HEK293 (cell line): Measurements from ENCODE around the gene SDS.

ENCODE experiments used
- IKZF3 ChIP-seq: fragments of 450-650 bp; IDR thresholded peaks from 2 replicates; pipeline ENCODE4 v1.5.0; 2018; ENCODE audit warnings: missing biosample characterization, mild to moderate bottlenecking, missing genetic modification characterization, moderate library complexity
- KLF16 ChIP-seq: fragments of 450-650 bp; formaldehyde crosslinking; IDR thresholded peaks from 2 replicates; pipeline ENCODE4 v1.5.1; 2017; ENCODE audit warnings: missing biosample characterization, missing genetic modification characterization
- MYNN ChIP-seq: fragments of 450-650 bp; formaldehyde crosslinking; IDR thresholded peaks from 2 replicates; pipeline ENCODE4 v1.5.1; 2016; ENCODE audit warnings: missing biosample characterization, missing genetic modification characterization, borderline replicate concordance
- OSR2 ChIP-seq: fragments of 450-650 bp; formaldehyde crosslinking; IDR thresholded peaks from 2 replicates; pipeline ENCODE4 v1.5.1; 2016; ENCODE audit warnings: missing biosample characterization, missing genetic modification characterization
- ZEB2 ChIP-seq: fragments of 450-650 bp; formaldehyde crosslinking; IDR thresholded peaks from 2 replicates; pipeline ENCODE4 v1.5.1; 2016; ENCODE audit warnings: missing biosample characterization, missing genetic modification characterization
- ZNF114 ChIP-seq: fragments of 450-650 bp; formaldehyde crosslinking; IDR thresholded peaks from 2 replicates; pipeline ENCODE4 v1.5.0; 2017; ENCODE audit warnings: missing biosample characterization, missing genetic modification characterization
- ZNF140 ChIP-seq: fragments of 450-650 bp; formaldehyde crosslinking; IDR thresholded peaks from 2 replicates; pipeline ENCODE4 v1.5.1; 2016; ENCODE audit warnings: missing biosample characterization, missing genetic modification characterization
- ZNF239 ChIP-seq: fragments of 450-650 bp; formaldehyde crosslinking; IDR thresholded peaks from 2 replicates; pipeline ENCODE4 v1.5.1; 2016; ENCODE audit warnings: missing biosample characterization, missing genetic modification characterization
- ZNF24 ChIP-seq: fragments of 450-650 bp; formaldehyde crosslinking; IDR thresholded peaks from 2 replicates; pipeline ENCODE4 v1.5.1; 2016; ENCODE audit warnings: missing biosample characterization, missing genetic modification characterization
- ZNF792 ChIP-seq: fragments of 450-650 bp; formaldehyde crosslinking; IDR thresholded peaks from 2 replicates; pipeline ENCODE4 v1.5.1; 2016; ENCODE audit warnings: missing biosample characterization, missing genetic modification characterization
- TF ChIP-seq, protein P1 (sequence below): fragments of 450-650 bp; formaldehyde crosslinking; IDR thresholded peaks from 2 replicates; pipeline ENCODE4 v1.5.1; 2016; ENCODE audit warnings: missing biosample characterization, missing genetic modification characterization
- TF ChIP-seq, protein P2 (sequence below): fragments of 450-650 bp; formaldehyde crosslinking; IDR thresholded peaks from 2 replicates; pipeline ENCODE4 v1.5.1; 2016; ENCODE audit warnings: missing biosample characterization, missing genetic modification characterization
- TF ChIP-seq, protein P3 (sequence below): fragments of 450-650 bp; formaldehyde crosslinking; IDR thresholded peaks from 2 replicates; pipeline ENCODE4 v1.5.1; 2016; ENCODE audit warnings: missing biosample characterization, missing genetic modification characterization, low read depth
- TF ChIP-seq, protein P4 (sequence below): fragments of 450-650 bp; IDR thresholded peaks from 2 replicates; pipeline ENCODE4 v1.5.1; 2018; ENCODE audit warnings: missing biosample characterization, mild to moderate bottlenecking, missing genetic modification characterization

DNA sequence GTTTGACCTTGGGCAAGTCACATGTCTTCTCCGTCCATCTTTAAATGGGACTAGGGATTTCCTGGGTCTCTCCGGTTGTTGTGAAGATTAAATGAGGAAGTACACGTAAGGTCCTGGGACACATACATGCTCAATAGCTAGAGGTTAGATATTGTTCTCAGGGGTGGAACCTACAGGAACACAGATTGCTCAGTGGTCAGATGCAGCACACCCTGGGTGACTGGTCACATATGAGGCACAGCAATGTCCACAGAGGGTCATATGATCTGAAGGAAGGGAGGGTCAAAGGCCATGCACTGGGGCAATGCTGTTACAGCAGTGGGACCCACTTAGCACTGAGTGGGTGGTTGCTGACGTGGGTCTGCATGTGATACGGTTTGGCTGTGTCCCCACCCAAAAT is 57.3 kb downstream of the SDS start:
- no peak for TF ChIP-seq IKZF3 (tag by site-specific recombination)
- TF ChIP-seq, protein P1, sequence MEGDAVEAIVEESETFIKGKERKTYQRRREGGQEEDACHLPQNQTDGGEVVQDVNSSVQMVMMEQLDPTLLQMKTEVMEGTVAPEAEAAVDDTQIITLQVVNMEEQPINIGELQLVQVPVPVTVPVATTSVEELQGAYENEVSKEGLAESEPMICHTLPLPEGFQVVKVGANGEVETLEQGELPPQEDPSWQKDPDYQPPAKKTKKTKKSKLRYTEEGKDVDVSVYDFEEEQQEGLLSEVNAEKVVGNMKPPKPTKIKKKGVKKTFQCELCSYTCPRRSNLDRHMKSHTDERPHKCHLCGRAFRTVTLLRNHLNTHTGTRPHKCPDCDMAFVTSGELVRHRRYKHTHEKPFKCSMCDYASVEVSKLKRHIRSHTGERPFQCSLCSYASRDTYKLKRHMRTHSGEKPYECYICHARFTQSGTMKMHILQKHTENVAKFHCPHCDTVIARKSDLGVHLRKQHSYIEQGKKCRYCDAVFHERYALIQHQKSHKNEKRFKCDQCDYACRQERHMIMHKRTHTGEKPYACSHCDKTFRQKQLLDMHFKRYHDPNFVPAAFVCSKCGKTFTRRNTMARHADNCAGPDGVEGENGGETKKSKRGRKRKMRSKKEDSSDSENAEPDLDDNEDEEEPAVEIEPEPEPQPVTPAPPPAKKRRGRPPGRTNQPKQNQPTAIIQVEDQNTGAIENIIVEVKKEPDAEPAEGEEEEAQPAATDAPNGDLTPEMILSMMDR (tag by site-specific recombination) = no peak
- TF ChIP-seq, protein P2, sequence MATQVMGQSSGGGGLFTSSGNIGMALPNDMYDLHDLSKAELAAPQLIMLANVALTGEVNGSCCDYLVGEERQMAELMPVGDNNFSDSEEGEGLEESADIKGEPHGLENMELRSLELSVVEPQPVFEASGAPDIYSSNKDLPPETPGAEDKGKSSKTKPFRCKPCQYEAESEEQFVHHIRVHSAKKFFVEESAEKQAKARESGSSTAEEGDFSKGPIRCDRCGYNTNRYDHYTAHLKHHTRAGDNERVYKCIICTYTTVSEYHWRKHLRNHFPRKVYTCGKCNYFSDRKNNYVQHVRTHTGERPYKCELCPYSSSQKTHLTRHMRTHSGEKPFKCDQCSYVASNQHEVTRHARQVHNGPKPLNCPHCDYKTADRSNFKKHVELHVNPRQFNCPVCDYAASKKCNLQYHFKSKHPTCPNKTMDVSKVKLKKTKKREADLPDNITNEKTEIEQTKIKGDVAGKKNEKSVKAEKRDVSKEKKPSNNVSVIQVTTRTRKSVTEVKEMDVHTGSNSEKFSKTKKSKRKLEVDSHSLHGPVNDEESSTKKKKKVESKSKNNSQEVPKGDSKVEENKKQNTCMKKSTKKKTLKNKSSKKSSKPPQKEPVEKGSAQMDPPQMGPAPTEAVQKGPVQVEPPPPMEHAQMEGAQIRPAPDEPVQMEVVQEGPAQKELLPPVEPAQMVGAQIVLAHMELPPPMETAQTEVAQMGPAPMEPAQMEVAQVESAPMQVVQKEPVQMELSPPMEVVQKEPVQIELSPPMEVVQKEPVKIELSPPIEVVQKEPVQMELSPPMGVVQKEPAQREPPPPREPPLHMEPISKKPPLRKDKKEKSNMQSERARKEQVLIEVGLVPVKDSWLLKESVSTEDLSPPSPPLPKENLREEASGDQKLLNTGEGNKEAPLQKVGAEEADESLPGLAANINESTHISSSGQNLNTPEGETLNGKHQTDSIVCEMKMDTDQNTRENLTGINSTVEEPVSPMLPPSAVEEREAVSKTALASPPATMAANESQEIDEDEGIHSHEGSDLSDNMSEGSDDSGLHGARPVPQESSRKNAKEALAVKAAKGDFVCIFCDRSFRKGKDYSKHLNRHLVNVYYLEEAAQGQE = no peak
- TF ChIP-seq, protein P3, sequence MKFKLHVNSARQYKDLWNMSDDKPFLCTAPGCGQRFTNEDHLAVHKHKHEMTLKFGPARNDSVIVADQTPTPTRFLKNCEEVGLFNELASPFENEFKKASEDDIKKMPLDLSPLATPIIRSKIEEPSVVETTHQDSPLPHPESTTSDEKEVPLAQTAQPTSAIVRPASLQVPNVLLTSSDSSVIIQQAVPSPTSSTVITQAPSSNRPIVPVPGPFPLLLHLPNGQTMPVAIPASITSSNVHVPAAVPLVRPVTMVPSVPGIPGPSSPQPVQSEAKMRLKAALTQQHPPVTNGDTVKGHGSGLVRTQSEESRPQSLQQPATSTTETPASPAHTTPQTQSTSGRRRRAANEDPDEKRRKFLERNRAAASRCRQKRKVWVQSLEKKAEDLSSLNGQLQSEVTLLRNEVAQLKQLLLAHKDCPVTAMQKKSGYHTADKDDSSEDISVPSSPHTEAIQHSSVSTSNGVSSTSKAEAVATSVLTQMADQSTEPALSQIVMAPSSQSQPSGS (tag by site-specific recombination) = no peak
- no peak for TF ChIP-seq ZNF140
- TF ChIP-seq ZEB2 (tag by site-specific recombination) = no peak
- TF ChIP-seq OSR2 (tag by site-specific recombination) = no peak
- TF ChIP-seq ZNF792 (tag by site-specific recombination) = no peak
- TF ChIP-seq MYNN (tag by site-specific recombination) = no peak
- no peak for TF ChIP-seq ZNF239 (tag by site-specific recombination)
- no peak for TF ChIP-seq ZNF114 (tag by site-specific recombination)
- TF ChIP-seq KLF16 (tag by site-specific recombination) = no peak
- TF ChIP-seq, protein P4, sequence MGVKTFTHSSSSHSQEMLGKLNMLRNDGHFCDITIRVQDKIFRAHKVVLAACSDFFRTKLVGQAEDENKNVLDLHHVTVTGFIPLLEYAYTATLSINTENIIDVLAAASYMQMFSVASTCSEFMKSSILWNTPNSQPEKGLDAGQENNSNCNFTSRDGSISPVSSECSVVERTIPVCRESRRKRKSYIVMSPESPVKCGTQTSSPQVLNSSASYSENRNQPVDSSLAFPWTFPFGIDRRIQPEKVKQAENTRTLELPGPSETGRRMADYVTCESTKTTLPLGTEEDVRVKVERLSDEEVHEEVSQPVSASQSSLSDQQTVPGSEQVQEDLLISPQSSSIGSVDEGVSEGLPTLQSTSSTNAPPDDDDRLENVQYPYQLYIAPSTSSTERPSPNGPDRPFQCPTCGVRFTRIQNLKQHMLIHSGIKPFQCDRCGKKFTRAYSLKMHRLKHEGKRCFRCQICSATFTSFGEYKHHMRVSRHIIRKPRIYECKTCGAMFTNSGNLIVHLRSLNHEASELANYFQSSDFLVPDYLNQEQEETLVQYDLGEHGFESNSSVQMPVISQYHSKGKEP (tag by site-specific recombination) = no peak
- no peak for TF ChIP-seq ZNF24 (tag by site-specific recombination)
